GM12801 (cell line): ENCODE data around the gene MCOLN3.

ENCODE experiments used
- CTCF ChIP-seq: IDR thresholded peaks from one replicate; pipeline ENCODE4 v1.5.1; 2011; ENCODE audit warnings: control low read depth; ENCODE audit not compliant: insufficient read length; ENCODE audit errors: extremely low read depth

Gene MCOLN3

DNA sequence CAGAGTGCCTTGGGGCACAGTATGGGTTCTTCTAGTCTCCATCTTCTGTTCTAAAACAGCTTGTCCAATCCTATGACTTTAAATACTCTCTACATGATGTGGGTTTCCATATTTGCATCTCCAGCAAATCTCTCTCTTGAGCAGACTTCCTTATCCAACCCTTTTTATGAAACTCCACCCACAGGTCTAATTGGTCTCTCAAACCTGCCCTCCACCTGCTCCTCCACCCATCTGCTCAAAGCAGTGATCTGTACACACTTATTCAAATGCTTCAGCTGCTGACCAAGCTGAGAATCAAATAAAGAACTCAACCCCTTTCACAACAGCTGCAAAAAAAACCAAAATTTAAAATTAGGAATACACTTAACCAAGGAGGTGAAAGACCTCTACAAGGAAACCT is 62.9 kb downstream of the MCOLN3 start:
- TF ChIP-seq CTCF = no peak

DNA sequence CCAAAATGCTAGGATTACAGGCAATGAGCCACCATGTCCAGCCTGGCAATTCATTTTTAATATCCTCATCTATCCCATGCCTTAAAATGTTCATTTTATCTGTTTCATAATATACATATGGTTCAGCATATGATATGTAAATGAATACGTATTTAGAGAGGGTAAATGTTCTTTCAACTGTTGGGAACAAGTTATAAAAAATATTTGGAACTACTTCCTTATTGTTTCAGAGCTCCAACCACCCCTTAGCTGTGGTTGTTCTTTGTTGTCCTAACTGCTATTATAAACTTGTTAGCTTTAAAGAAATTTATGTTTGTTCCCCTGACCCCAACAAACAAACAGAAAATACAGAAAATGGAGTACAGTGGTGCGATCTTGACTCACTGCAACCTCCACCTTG is 65.9 kb downstream of the MCOLN3 start:
- TF ChIP-seq CTCF = no peak

- TF ChIP-seq CTCF = no peak
Observed at GRCh38 chr1:84975035-84975434, 73.3 kb downstream of the MCOLN3 start.

- no peak for TF ChIP-seq CTCF
Observed at GRCh38 chr1:84973498-84974334, 74.6 kb downstream of the MCOLN3 start.

DNA sequence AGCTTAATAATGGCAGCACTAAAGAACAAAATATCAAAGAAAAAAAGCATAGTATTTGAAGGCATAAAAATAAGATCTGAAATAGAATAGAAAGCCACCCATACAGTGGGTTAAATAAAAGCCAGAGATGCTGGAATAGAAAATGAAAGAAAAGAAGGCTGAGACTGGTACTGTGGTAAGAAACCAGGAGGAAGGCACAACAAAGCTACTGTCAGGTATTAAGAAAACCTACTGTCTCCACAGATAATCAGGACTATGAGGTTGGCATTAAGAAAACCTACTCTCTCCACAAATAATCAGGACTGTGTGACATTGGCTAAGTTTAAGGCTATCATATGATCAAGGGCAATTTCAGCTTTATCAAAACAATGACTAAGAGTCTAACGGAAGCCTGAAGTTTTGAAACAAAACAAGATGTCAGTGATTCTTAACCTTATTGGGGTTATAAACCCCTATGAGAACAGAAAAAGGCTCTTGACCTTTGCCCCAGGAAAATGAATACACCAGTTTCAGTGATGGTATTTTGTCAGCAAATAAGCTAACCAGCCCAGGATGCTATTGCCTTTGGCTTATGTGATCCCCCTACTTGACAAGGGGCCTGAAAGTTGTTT is 75.8 kb downstream of the MCOLN3 start:
- no peak for TF ChIP-seq CTCF

GRCh38 chr1:84971957-84972356 is 76.3 kb downstream of the MCOLN3 start:
- TF ChIP-seq CTCF = no peak

DNA sequence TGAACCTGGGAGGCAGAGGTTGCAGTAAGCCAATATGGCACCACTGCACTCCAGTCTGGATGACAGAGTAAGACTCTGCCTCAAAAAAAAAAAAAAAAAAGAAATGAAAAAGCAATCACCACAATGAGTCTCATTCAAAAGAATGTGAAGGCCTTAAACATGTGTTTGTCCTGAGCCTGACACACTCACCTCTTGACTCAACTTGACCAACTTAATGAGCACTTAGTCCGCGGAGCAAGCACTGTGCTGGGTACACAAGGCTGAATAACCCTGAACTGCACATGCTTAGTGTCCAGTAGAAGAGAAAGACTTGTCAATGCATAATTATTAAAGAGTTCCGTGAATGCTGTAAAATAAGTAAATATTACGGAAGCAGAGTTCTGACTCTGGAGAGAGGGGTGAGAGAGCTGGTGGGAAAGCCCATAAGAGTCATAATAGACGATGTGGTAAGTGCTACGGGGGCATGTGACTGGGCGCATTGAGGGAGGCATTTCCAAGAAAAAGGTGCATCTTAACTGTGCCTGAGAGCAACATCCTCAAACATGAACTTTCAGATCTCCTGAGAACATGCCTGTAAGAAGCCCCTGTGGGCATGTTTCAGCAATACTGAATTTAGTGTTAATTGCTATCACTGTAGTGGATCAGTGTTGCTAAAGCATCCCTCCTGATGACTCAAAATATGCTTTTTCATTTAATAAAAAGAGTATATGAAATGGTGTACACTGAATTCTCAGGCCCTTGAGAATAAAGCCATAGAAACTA is 78.6 kb downstream of the MCOLN3 start:
- no peak for TF ChIP-seq CTCF
